HG02798 (cell line): Measurements from ENCODE around the gene UTY.

Experiments
- ATAC-seq: cut with Tn5 transposase; IDR thresholded peaks from one replicate; pipeline ENCODE4 v1.9.1; 2021; ENCODE audit warnings: mild to moderate bottlenecking; ENCODE audit not compliant: unreplicated experiment, poor library complexity

The UTY gene

DNA sequence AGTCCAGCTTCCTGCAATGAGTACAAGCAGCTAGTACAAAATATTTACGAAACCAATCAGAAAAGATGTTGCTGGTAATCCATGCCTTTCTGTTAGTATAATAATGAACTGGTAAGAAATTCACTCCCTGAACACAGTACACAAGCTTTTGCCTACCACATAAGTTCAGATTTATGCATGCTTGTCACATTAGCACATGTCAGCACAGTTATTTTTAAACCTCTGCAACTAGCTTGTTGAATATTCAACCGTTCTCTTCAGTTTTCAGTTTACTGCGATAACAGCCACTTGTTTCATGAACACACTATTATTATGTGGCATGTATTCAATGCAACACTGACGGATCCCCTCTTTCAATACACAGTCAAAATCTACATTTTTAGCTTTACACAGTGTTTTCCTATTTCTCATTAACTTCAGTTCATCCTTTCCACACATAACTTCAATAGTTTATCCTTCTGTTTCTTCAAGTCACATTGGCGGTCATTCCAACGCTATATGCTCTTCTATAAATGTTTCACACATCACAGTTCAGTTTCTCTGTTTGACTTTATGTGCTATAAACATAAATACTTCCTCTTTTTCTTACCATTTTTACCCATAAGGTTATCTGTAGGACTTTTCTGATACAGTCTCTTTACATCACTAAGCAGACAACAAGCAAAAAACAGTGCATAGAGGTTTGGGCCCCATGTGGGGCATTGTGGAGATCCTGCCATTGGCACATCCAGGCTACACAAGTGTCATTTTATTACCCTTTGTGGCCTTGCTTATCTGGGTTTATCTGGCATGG lies 62.8 kb downstream of the UTY start:
- peak; percentile 74 for ATAC-seq

DNA sequence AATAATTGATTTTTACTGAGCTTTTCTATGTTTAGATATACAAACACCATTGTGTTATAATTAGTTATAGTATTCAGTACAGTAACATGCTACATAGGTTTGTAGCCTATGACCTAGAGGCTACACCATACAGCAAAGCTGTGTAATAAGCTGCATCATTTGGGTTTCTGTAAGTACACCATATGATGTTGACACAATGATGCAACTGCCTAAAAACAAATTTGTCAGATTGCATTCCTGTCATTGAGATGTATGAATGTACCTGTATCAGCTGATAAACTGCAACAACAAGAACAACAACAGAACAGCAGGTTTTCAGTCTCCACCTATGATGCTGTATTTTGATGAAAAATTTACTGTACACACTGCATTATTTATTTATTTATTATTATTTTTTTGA lies 64.3 kb downstream of the UTY start:
- ATAC-seq = no peak

DNA sequence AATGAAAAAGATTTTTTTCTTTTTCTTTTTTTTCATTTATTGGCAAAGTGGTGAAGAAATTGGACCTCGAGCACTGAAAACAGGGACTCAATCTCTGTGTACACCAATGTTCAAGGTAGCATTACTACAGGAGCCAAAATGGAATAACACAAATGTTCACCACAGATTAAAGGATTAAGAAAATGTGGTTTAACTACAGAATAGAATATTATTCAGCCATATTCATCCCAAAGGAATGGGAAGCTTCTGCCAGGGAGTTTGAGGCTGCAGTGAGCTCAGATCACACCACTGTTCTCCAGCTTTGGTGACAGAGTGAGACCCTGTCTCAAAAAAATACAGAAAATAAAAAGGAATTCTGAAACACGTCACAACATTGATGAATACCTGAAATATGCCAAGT lies 81.0 kb downstream of the UTY start:
- no peak for ATAC-seq

DNA sequence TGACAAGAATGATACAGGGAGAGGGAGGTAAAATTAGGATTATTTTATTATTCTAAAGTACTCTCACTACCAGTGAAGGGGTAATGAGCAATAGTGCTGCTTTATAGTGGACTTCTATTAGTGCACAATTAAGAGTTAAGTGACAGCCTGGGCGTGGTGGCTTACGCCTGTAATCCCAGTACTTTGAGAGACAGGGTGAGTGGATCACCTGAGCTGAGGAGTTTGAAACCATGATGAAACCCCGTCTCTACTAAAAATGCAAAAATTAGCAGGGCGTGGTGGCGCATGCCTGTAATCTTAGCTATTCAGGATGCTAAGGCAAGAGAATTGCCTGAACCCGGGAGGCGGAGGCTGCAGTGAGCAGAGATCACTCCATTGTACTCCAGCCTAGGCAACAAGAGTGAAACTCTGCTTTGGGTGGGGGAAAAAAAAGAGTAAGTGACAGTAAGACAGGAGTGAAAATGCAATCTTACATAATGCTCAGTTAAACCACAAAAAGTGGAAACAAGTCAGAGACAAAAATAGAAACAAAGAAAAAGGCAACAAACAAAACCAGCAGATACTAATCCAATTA lies 98.6 kb downstream of the UTY start:
- peak; percentile 64 for ATAC-seq

DNA sequence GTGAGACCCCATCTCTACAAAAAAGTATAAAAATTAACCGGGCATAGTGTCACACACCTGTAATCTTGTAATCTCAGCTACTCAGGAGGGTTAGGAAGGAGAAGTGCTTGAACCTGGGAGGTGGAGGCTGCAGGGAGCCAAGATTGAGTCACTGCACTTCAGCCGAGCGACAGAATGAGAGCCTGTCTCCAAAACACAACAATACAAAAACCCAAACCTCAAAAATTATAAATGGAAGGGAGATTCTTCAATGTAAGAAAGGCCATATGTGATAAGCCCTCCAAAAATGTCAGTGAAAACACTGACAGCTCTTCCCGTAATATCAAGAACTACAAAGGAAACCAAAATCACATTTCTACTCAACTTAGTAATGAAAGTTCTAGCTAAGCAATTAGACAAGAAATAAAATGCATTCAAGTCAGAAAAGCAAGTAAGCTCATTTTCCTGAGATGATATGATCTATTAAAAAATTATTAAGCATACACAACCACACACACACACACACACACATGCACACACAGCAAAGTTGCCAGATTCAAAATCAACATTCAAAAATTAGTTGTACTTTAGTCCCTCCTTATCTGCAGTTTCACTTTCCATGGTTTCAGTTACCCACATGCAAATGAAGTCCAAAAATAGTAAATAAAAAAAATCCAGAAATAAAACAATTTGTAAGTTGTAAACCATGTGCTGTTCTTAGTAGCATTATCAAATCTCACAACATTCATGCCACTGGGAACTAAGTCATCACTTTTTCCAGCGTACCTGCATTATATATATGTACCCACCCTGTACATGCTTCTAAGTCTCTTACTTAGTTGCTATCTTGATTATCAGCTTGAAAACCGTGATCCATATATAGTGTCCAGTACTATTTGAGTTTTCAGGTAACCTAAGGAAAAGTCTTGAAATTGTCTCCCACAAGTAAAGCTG lies 108.7 kb downstream of the UTY start:
- no peak for ATAC-seq

DNA sequence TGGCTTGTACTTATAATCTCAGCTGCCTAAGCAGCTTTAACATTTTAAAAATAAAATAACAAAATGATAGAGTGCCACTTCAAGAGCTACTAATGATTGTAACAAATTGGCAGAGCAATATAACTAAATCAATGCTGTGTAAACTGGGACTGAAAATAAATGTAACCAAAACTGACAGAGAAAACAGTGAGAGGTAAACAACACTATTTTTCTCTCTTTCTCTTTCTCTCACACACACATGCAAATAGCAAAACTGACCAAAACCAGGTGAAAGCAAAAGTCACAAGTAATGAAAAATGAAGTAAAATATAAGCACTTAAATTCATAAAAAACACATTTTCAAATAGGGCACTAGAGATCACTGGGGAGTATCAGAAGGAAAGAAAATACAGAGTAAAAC lies 109.6 kb downstream of the UTY start:
- ATAC-seq = no peak

DNA sequence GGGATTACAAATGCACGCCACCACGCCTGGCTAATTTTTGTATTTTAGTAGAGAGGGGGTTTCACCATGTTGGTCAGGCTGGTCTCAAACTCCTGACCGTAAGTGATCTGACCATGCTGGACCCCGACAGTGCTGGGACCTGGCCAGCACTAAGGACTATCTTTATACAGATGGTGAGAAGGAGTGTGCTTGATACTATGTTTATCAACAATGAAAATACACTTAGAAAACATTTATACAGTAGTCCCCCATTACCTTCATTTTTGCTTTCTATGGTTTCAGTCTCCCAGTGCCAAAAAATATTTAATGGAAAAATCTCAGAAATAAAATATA lies 111.4 kb downstream of the UTY start:
- no peak for ATAC-seq

DNA sequence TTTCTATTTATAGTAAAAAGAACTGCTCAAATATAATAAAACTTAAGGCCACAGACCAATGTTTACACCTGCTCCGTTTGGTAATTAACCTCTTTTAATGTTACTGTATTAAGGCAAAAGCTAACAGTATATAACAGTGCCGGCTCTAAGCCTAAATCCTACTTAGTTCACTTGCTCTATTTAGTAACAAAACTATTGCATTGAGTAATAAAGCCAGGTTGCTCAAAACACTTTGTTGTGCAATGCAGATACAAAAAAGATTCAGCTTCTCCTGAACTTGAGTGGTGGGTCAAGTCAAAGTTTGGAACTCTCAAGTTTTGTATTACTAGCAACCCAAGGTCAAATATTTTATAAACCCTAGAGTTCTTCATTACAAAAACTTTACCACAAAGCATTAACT lies 116.2 kb downstream of the UTY start:
- ATAC-seq = no peak

DNA sequence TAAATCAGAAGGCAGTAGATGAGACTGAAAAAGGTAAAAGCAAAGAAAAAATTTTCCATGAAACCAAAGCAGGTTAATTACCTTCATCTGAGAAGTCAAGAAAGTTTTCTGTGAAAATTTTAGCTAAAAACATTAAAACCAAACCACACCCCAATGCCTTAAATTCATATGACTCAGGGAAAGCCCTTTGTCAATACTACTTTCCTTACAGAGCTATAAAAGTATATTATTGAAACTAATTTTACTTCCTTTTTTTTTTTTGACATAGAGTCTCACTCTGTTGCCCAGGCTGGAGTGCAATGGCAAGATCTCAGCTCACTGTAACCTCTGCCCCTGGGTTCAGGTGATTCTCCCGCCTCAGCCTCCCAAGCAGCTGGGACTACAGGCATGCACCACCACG lies 117.2 kb downstream of the UTY start:
- ATAC-seq = no peak

DNA sequence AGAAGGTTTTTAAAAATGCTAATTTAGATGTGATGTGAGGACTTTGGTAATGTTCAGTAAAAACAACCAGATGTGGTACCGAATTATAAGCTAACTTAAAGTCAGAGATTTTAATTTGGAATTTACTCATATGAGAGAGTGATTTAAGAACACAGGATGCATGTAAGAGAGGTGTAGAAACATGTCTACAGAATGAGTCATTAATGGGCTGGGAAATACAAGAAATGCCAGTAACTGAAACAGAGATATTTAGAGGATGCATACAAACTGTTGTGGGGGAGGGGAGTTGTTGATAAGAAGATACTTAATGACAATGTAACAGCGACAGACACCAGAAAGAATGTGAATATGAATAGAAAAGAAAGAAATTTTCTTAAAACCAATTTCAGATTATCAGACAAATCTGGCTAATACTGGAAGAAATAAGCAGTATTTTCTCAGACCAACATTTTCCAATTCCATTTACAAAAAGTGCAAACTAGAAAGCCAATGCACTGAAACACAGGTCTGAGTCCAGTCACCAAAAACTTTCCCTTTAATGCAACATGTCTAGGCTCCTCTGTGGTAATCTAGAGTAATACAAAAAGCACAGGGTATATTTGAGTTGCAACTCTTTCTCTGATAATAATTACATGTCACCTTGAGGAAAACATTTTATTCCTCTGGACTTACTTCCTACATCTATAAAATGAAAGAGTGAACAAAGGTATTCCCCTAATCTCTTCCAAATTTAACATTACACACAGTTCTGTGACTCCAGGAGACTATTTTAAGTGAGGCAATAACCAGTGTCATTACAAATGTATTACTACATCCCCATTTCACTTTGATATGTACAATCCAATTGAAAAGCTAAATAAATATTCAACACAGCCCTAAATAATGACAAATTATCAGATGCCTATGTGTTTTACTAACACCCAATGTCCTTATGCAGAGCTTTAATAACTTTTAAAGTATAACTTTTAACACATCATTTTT lies 117.9 kb downstream of the UTY start:
- ATAC-seq = no peak

DNA sequence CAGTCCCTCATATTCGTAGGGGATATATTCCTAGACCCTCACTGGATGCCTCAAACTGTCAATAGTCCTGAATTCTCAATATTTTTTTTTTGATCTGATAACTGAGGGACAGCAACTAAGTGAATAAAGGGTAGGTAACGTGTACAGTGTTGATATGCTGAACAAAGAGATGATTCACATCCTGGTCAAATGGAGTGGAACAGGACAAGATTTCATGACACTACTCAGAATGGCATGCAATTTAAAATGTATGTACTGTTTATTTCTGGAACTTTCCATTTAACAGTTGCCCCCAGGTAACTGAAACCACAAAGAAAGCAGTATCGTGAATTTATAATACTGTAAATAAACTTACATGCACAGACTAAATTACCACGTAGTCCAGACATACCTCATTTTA lies 128.4 kb downstream of the UTY start:
- no peak for ATAC-seq

DNA sequence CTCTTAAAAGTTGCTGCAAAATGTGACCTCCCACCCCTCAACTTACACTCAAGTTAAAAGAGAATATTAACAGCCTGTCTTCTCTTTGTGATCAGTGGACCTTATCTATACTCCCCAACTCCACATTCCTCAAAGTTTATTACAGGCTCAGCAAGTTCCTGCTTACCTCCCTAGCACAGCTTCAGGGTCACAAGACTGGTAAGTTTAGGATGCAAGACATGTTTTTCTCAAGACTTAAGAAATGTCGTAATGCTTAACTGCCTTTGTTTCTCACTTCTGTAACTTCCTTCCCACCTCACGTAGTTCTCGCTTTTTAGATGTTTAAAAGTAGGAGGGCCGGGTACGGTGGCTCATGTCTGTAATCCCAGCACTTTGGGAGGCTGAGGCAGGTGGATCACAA lies 132.7 kb downstream of the UTY start:
- no peak for ATAC-seq

DNA sequence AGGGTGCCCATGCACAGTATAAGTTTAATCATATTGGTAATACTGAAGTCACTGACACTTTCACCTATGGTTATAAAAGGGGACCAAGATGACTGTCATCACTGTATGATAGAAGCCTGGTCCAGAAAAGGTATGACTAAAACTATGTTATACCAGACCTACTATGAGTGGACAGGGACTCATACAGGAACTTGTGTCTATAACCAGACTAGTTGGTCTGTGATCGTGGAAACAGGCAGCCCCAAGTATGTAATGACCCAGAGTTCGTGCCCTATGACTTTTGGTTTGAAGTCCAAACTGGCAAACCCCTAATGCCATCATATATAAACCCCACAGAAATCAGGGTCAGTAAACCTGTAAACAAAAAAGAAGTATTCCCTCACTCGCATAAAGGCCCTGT lies 134.3 kb downstream of the UTY start:
- ATAC-seq = no peak

DNA sequence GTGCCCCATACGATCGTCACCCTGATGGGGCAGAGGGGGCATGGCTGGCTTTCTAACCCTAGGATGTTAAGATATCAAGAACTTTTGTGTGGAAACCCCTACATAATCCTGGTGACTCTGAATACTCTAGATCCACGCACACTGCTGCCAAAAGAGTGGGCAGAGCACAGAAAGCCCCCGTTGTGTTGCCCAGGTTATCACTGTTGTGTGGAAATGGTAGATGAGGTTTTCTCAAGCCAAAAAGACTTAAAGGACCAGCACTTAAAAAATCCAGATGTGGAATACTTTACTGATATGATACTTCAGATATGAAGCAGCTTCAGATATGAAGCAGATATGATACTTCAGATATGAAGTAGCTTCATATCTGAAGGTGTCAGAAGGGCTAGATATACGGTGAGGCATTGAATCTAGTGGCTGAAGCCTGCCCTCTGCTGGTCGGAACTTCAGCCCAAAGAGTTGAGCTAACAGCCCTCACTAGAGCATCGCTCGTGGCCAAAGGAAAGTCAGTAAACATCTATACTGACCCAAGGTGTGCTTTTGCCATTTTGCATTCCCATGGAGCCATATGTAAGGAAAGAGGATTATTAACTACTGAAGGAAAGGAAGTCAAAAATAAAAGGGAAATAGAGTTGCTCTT lies 136.4 kb downstream of the UTY start:
- ATAC-seq = no peak

DNA sequence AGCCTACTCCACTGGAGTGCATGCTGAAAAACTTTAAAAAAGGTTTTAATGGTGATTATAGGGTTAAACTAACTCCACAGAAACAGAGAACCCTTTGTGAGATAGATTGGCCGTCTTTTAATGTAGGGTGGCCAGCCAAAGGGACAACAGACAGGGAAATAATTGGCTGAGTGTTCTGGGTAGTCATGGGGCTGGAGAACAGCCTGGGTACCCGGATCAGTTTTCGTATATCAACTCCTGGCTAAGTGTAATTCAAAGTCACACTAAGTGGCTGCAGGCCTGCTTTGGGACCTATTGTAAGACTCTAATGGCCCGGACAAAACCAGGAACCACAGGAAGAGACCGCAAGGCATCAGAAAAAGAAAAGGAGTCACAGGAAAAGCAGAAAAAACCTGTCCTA lies 139.9 kb downstream of the UTY start:
- no peak for ATAC-seq

DNA sequence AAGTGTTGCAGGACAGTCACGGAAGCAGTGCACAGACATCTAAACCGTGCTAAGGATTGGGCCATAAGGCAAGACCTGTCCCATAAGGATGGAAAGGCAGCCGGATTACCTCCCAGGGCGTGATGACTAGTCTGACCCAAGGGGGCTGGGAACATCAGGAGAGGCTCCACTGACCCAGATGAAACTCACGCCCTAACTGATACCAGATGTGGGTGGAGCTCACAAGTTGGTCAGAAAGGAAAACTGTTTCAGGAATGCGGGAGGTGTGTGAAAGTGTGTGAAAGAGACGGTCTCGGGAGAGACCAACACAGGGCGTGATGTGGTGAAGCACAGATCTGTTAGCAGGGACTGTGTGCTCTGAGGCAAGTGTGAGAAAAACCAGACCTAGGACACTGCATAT lies 140.5 kb downstream of the UTY start:
- no peak for ATAC-seq

DNA sequence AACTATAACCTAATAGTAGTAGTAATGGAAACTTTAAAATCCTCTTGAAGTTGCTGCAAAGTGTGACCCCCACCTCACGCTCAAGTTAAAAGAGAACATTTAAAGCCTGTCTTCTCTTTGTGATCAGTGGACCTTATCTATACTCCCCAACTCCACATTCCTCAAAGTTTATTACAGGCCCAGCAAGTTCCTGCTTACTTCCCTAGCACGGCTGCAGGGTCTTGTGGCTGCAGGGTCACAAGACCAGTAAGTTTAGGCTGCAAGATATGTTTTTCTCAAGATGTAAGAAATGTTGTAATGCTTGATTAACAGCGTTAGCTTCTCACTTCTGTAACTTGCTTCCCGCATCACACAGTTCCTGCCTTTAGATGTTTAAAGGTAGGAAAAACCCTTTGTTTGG lies 141.1 kb downstream of the UTY start:
- ATAC-seq = no peak

DNA sequence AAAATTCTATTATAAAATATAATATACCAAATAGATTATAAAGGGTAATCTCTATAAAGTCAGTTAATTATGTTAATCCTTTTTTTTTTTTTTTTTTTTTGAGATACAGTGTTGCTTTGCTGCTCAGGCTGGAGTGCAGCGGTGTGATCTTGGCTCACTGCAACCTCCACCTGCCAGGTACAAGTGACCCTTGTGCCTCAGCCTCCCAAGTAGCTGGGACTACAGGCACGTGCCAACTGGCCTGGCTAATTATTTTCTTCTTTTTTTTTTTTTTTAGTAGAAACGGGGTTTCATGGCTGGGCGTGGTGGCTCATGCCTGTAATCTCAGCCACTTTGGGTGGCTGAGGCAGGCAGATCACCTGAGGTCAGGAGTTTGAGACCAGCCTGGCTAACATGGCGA lies 141.9 kb downstream of the UTY start:
- ATAC-seq = no peak

DNA sequence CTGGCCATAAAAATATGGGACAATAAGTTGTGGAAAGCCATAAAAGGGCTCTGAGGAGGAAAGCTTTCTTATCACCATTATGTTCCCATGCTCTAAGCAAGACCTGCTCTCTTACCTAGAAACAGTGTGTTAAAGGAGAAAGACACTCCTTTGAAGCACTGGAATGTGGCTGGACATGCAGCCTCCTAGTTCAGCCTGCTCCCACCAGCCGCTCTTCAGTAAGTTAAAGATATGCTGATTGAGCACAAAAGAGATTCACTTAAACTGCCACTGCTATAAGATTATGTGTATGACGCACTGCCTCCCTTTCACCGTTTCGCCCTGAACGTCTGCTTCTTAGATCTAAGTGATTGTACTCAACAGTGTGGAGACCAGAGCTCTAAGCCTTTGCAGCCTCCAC lies 146.0 kb downstream of the UTY start:
- ATAC-seq = no peak

DNA sequence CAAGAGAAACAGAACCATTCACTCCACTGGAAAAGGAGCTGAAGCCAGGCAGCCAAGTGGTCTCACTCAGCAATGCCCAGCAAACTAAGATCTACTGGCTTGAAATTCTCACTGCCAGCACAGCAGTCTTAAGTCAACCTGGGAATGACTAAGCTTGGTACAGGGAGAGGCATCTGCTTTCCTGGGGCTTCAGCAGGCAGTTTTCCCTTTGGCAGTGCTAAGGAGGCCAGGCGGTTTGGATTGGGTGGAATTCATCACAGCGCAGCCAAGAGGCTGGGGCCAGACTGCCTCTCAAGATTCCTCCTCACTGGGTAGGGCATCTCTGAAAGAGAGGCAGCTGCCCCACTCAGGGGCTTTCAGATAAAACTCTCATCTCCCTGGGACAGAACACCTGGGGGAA lies 149.2 kb downstream of the UTY start:
- no peak for ATAC-seq
